ENCODE measurements around the gene ZNF747.

The ZNF747 gene

GRCh38 chr16:30519120-30520049, 15.3 kb downstream of the ZNF747 start:
- no peak for DNase-seq (ENCODE audit: low read depth in 1 of 2, low spot score in 1 of 2)

- no peak for DNase-seq (ENCODE audit: low read depth in 1 of 2, low spot score in 1 of 2)
Observed at GRCh38 chr16:30518552-30518951, 16.1 kb downstream of the ZNF747 start.

- no peak for DNase-seq (ENCODE audit: low read depth in 1 of 2, low spot score in 1 of 2)
Observed at GRCh38 chr16:30515275-30515674, 19.4 kb downstream of the ZNF747 start.

GRCh38 chr16:30511509-30511908, 23.1 kb downstream of the ZNF747 start:
- no peak for DNase-seq (ENCODE audit: low read depth in 1 of 2, low spot score in 1 of 2)

- DNase-seq (ENCODE audit: low read depth in 1 of 2, low spot score in 1 of 2) = no peak
Observed at GRCh38 chr16:30510376-30510938, 24.2 kb downstream of the ZNF747 start.

GRCh38 chr16:30509081-30509765, 25.4 kb downstream of the ZNF747 start:
- DNase-seq (ENCODE audit: low read depth in 1 of 2, low spot score in 1 of 2) = no peak

GRCh38 chr16:30503403-30504296, 31.0 kb downstream of the ZNF747 start:
- no peak for DNase-seq (ENCODE audit: low read depth in 1 of 2, low spot score in 1 of 2)

GRCh38 chr16:30499284-30499683, 35.4 kb downstream of the ZNF747 start:
- DNase-seq (ENCODE audit: low read depth in 1 of 2, low spot score in 1 of 2) = no peak

GRCh38 chr16:30494709-30495108, 39.9 kb downstream of the ZNF747 start:
- DNase-seq (ENCODE audit: low read depth in 1 of 2, low spot score in 1 of 2) = no peak

GRCh38 chr16:30493941-30494488, 40.6 kb downstream of the ZNF747 start:
- no peak for DNase-seq (ENCODE audit: low read depth in 1 of 2, low spot score in 1 of 2)

GRCh38 chr16:30491744-30492308, 42.8 kb downstream of the ZNF747 start:
- no peak for DNase-seq (ENCODE audit: low read depth in 1 of 2, low spot score in 1 of 2)

GRCh38 chr16:30491229-30491628, 43.4 kb downstream of the ZNF747 start:
- no peak for DNase-seq (ENCODE audit: low read depth in 1 of 2, low spot score in 1 of 2)

- no peak for DNase-seq (ENCODE audit: low read depth in 1 of 2, low spot score in 1 of 2)
Observed at GRCh38 chr16:30490210-30490609, 44.4 kb downstream of the ZNF747 start.

- DNase-seq (ENCODE audit: low read depth in 1 of 2, low spot score in 1 of 2) = no peak
Observed at GRCh38 chr16:30488764-30489605, 45.7 kb downstream of the ZNF747 start.

- DNase-seq (ENCODE audit: low read depth in 1 of 2, low spot score in 1 of 2) = no peak
Observed at GRCh38 chr16:30485818-30486436, 48.7 kb downstream of the ZNF747 start.

- no peak for DNase-seq (ENCODE audit: low read depth in 1 of 2, low spot score in 1 of 2)
Observed at GRCh38 chr16:30484887-30485286, 49.8 kb downstream of the ZNF747 start.

- DNase-seq (ENCODE audit: low read depth in 1 of 2, low spot score in 1 of 2) = no peak
Observed at GRCh38 chr16:30482366-30482765, 52.3 kb downstream of the ZNF747 start.

- no peak for DNase-seq (ENCODE audit: low read depth in 1 of 2, low spot score in 1 of 2)
Observed at GRCh38 chr16:30481381-30481780, 53.3 kb downstream of the ZNF747 start.

Measured in activated T-helper 1 cell treated with anti-CD3 and anti-CD28 coated beads, Interleukin-2, amount 50 U/mL, for 16 hours (primary cell).